HCT116 (cell line): ENCODE measurements around the gene GLTP. TPM values are rescaled to one million over a fixed set of nuclear protein-coding genes. Genes with fewer than 3 reads are reported as not detected.
"Not testable (repeated sequence)": the region's sequence is repeated elsewhere in the genome, so short reads cannot be mapped to it uniquely, and the experiment has no call there.

Experiments
- ATAC-seq: fragments of 200-7000 bp; cut with Tn5 transposase; 2 replicates; pipeline ENCODE4 v1.9.1; 2020; ENCODE audit warnings: mild to moderate bottlenecking, moderate library complexity
- BruUV-seq: library from RNA; stranded (reverse); fragments of 400-500 nt; replicated peaks from 2 replicates; lab custom pipeline; 2021; lab: Mats Ljungman, UMichigan
- CTCF ChIA-PET: fragments of 300-600 bp; sonication (Branson Sonifier 250); formaldehyde crosslinking; loops from one replicate; lab custom pipeline; 2021; ENCODE audit warnings: antibody characterized with exemption; lab: Charles Lee
- POLR2A ChIA-PET: fragments of 300-600, 350-600 bp; sonication (Branson Sonifier 250); formaldehyde crosslinking; loops from one replicate; lab custom pipeline; 2021; ENCODE audit warnings: antibody characterized with exemption; lab: Charles Lee
- RAD21 ChIA-PET, 2 experiments: fragments of 300-600 bp; sonication (Branson Sonifier 250); formaldehyde crosslinking; loops; one replicate each; lab custom pipeline; 2023; ENCODE audit warnings: low total read pairs in 2 of 2; ENCODE audit not compliant: uncharacterized antibody in 2 of 2, unreplicated experiment in 2 of 2, low non-redundant PET in 1 of 2; lab: Charles Lee
- DNase-seq: peaks from one replicate; pipeline ENCODE4 v3.0.0-alpha.2; 2010; ENCODE audit warnings: low read depth, low spot score
- H2AFZ ChIP-seq: fragments of 200-600 bp; shearing (Covaris generic), sonication (generic); 2 replicates; pipeline ENCODE4 v1.6.1; 2017; ENCODE audit warnings: low read depth, mixed run types, mixed read lengths, antibody characterized with exemption, low read length; ENCODE audit not compliant: poor library complexity, severe bottlenecking
- H3K27ac ChIP-seq: 2 replicates; pipeline ENCODE4 v1.5.1; 2012; ENCODE audit warnings: low read depth, low read length
- H3K27me3 ChIP-seq: fragments of 200-600 bp; sonication (generic); 2 replicates; pipeline ENCODE4 v1.6.1; 2016; ENCODE audit warnings: mixed run types, low read length, mixed read lengths; ENCODE audit not compliant: insufficient read depth
- H3K36me3 ChIP-seq, 2 experiments: fragments of 200-500 bp in 1 of 2; fragments of 200-600 bp in 1 of 2; sonication (Bioruptor generic) in 1 of 2; sonication (generic) in 1 of 2; 2 replicates each; pipeline versions ENCODE4 v1.5.1 to v1.6.1; 2014 to 2016; ENCODE audit warnings: low read length in 2 of 2, inconsistent platforms in 1 of 2, mixed read lengths in 1 of 2, mixed run types in 1 of 2; ENCODE audit not compliant: insufficient read depth in 2 of 2, control insufficient read depth in 1 of 2
- H3K4me1 ChIP-seq, 2 experiments: fragments of 200-600 bp in 1 of 2; sonication (generic) in 1 of 2; 2 replicates each; pipeline versions ENCODE4 v1.5.1 to v1.6.1; 2012 to 2017; ENCODE audit warnings: low read length in 2 of 2, inconsistent platforms in 1 of 2, mild to moderate bottlenecking in 1 of 2, mixed read lengths in 1 of 2, mixed run types in 1 of 2, moderate library complexity in 1 of 2; ENCODE audit not compliant: insufficient read depth in 2 of 2, control insufficient read depth in 1 of 2
- H3K4me2 ChIP-seq: fragments of 200-600 bp; sonication (generic); 2 replicates; pipeline ENCODE4 v1.6.1; 2017; ENCODE audit warnings: mixed run types, low read length, mixed read lengths
- H3K4me3 ChIP-seq, 2 experiments: fragments of 200-600 bp in 1 of 2; sonication (generic) in 1 of 2; replicated peaks in 1 of 2; 2 replicates each; pipeline ENCODE4 v1.5.1; 2011 to 2016; ENCODE audit warnings: low read length in 2 of 2, control low read depth in 1 of 2, low read depth in 1 of 2, mild to moderate bottlenecking in 1 of 2, mixed read lengths in 1 of 2, mixed run types in 1 of 2
- H3K79me2 ChIP-seq: fragments of 200-600 bp; sonication (generic); 2 replicates; pipeline ENCODE4 v1.6.1; 2017; ENCODE audit warnings: mild to moderate bottlenecking, mixed run types, low read length, moderate library complexity, mixed read lengths; ENCODE audit not compliant: insufficient read depth
- H3K9ac ChIP-seq: fragments of 200-600 bp; sonication (generic); 2 replicates; pipeline ENCODE4 v1.6.1; 2016; ENCODE audit warnings: low read length, mixed read lengths
- H3K9me2 ChIP-seq: fragments of 200-600 bp; sonication (generic), shearing (Covaris generic); 2 replicates; pipeline ENCODE4 v1.6.1; 2017; ENCODE audit warnings: mixed run types, mild to moderate bottlenecking, moderate library complexity; ENCODE audit not compliant: insufficient read depth
- H3K9me3 ChIP-seq, 2 experiments: fragments of 200-500 bp in 1 of 2; fragments of 200-600 bp in 1 of 2; sonication (Bioruptor generic) in 1 of 2; sonication (generic) in 1 of 2; 2 replicates each; pipeline ENCODE4 v1.6.1; 2014 to 2017; ENCODE audit warnings: low read length in 2 of 2, mixed read lengths in 2 of 2, inconsistent platforms in 1 of 2, low read depth in 1 of 2, mild to moderate bottlenecking in 1 of 2, mixed run types in 1 of 2, moderate library complexity in 1 of 2; ENCODE audit not compliant: control insufficient read depth in 1 of 2, insufficient read depth in 1 of 2
- H4K20me1 ChIP-seq: fragments of 200-600 bp; sonication (generic), shearing (Covaris generic); 2 replicates; pipeline ENCODE4 v1.6.1; 2017; ENCODE audit warnings: mixed run types, mild to moderate bottlenecking, moderate library complexity; ENCODE audit not compliant: insufficient read depth
- CBX3 ChIP-seq: IDR thresholded peaks from 2 replicates; pipeline ENCODE4 v1.6.1; 2012; ENCODE audit warnings: low read depth
- CTCF ChIP-seq, 3 experiments: fragments of 200-600 bp in 1 of 3; sonication (generic) in 1 of 3; IDR thresholded peaks in 2 of 3; conservative IDR thresholded peaks in 1 of 3; 2 replicates each; pipeline ENCODE4 v1.5.1; 2012 to 2017; ENCODE audit warnings: low read depth in 2 of 3, low read length in 2 of 3, antibody characterized with exemption in 1 of 3, borderline replicate concordance in 1 of 3, control low read depth in 1 of 3, mild to moderate bottlenecking in 1 of 3, mixed read lengths in 1 of 3, mixed run types in 1 of 3, moderate library complexity in 1 of 3; ENCODE audit not compliant: insufficient read depth in 1 of 3
- EGR1 ChIP-seq: IDR thresholded peaks from 2 replicates; pipeline ENCODE4 v1.6.1; 2012; ENCODE audit warnings: low read depth
- EZH2phosphoT487 ChIP-seq: fragments of 200-600 bp; IDR thresholded peaks from 2 replicates; pipeline ENCODE4 v1.6.1; 2018; ENCODE audit warnings: antibody characterized with exemption, borderline replicate concordance
- MAX ChIP-seq: IDR thresholded peaks from 2 replicates; pipeline ENCODE4 v1.6.1; 2012
- POLR2AphosphoS5 ChIP-seq: IDR thresholded peaks from 2 replicates; pipeline ENCODE4 v1.6.1; 2011; ENCODE audit warnings: mild to moderate bottlenecking, low read depth, low read length, moderate library complexity
- RAD21 ChIP-seq: IDR thresholded peaks from 2 replicates; pipeline ENCODE4 v1.6.1; 2012; ENCODE audit warnings: low read depth, mild to moderate bottlenecking
- SIN3A ChIP-seq: IDR thresholded peaks from 2 replicates; pipeline ENCODE4 v1.6.1; 2012; ENCODE audit warnings: low read depth
- SP1 ChIP-seq: IDR thresholded peaks from 2 replicates; pipeline ENCODE4 v1.6.1; 2012; ENCODE audit warnings: low read depth
- TCF7L2 ChIP-seq: IDR thresholded peaks from 2 replicates; pipeline ENCODE4 v1.7.0; 2011; ENCODE audit warnings: borderline replicate concordance, inconsistent platforms; ENCODE audit not compliant: insufficient read depth, insufficient read length; ENCODE audit errors: extremely low read depth
- YY1 ChIP-seq: IDR thresholded peaks from 2 replicates; pipeline ENCODE4 v1.6.1; 2011; ENCODE audit warnings: low read length, low read depth, moderate library complexity, mild to moderate bottlenecking; ENCODE audit not compliant: insufficient replicate concordance; ENCODE audit errors: extremely low read depth
- ZBTB33 ChIP-seq: IDR thresholded peaks from 2 replicates; pipeline ENCODE4 v1.6.1; 2011; ENCODE audit warnings: mild to moderate bottlenecking, low read length, moderate library complexity; ENCODE audit not compliant: insufficient replicate concordance; ENCODE audit errors: extremely low read depth
- ZFX ChIP-seq: fragments of 450-650 bp; IDR thresholded peaks from 2 replicates; pipeline ENCODE4 v1.6.1; 2017
- ZNF274 ChIP-seq: fragments of 200-500 bp; sonication (Bioruptor generic); IDR thresholded peaks from 2 replicates; pipeline ENCODE4 v1.6.1; 2014; ENCODE audit warnings: mild to moderate bottlenecking, low read depth, low read length, inconsistent platforms
- intact Hi-C: fragments of 100-400 bp; cut with micrococcal nuclease; formaldehyde crosslinking; loops from 2 replicates; pipeline ENCODE4 v1.10.0; 2022
- total RNA-seq: library from RNA; stranded (reverse); gene quantifications from one replicate; pipeline ENCODE4 v1.2.1, GENCODE V29; 2021; ENCODE audit not compliant: unreplicated experiment

The GLTP gene
- total RNA-seq, 1 experiment from 2014 or later: 26.6 TPM

- peak; percentile 74 for DNase-seq
- Histone ChIP-seq H3K27me3 (no peaks in the 10 kb centered on the region), H3K9me3 (no peaks in the 10 kb centered on the region), H3K79me2 (peaks cover 18% of the 10 kb centered on the region; the same call in 1 of the 2 replicates), H4K20me1 (no peaks in the 10 kb centered on the region), H3K9ac (peak within 1 kb of the TSS; percentile 80), H3K9me2 (no peaks in the 10 kb centered on the region), H3K36me3 (peaks cover 12 to 22% of the 10 kb centered on the region in 2 experiments; a peak in 3 of 4 replicates), H3K4me2 (peak within 1 kb of the TSS; percentile 90), H3K27ac (peak within 1 kb of the TSS; percentile 65), H3K4me3 (peak within 1 kb of the TSS; percentile 76 to 79), H2AFZ (peak within 1 kb of the TSS; percentile 28), H3K4me1 (peaks cover 6 to 25% of the 10 kb centered on the region in 2 experiments; a peak in 3 of 4 replicates)
- ChIA-PET POLR2A (no interaction called here), RAD21 (no interaction called here), CTCF (interaction anchor here (0.8 to 1.7 kb wide), 3 partner anchors 11 to 55 kb away, joined by 3 to 10 read pairs (median 3); no protein-coding TSS in a partner anchor)
- TF ChIP-seq POLR2AphosphoS5: peak; percentile 81
- no peak for TF ChIP-seq EGR1
- TF ChIP-seq YY1: peak; percentile 86
- peak; percentile 84 for TF ChIP-seq ZFX
- peak; percentile 37; the same call in 1 of the 2 replicates for TF ChIP-seq RAD21
- TF ChIP-seq CBX3: peak; percentile 92
- TF ChIP-seq CTCF (IDR thresholded peaks at IDR 0.05 in 2 of 3, conservative IDR thresholded peaks at IDR 0.05 in 1 of 3; ENCODE audit: borderline replicate concordance in 1 of 3, insufficient read depth in 1 of 3, low read depth in 2 of 3, low read length in 2 of 3): peak; percentile 11 to 40 (median 18); a peak in 3 of 6 replicates
- peak; percentile 49 for TF ChIP-seq TCF7L2
- TF ChIP-seq ZNF274: no peak
- TF ChIP-seq ZBTB33: peak; percentile 83
- TF ChIP-seq SIN3A: peak; percentile 89
- TF ChIP-seq EZH2phosphoT487: no peak
- TF ChIP-seq SP1: peak; percentile 62
- peak; percentile 89 for TF ChIP-seq MAX
- BruUV-seq: no TSS peak
- ATAC-seq: peak; percentile 81
- intact Hi-C loops: no loop called here
These were observed 19.7 kb upstream of the GLTP start, which contains the start of gene TCHP for GRCh38 chr12:109899783-109900751. Gene TCHP (plus strand): TSS chr12:109900274. CDS start chr12:109903027, 2,753 bp downstream.

- POLR2A ChIA-PET, H4K20me1 ChIP-seq, intact Hi-C loops, H3K9me3 ChIP-seq, CTCF ChIA-PET, ATAC-seq, H3K27me3 ChIP-seq, H3K9me2 ChIP-seq, BruUV-seq, DNase-seq, RAD21 ChIA-PET: not testable (repeated sequence)
- peaks cover 6 to 25% of the 10 kb centered on the region in 2 experiments; a peak in 3 of 4 replicates for H3K4me1 ChIP-seq
- peak overlapping the region; percentile 80 for H3K9ac ChIP-seq
- H2AFZ ChIP-seq: peak overlapping the region; percentile 28
- peak overlapping the region; percentile 90 for H3K4me2 ChIP-seq
- peak overlapping the region; percentile 76 to 79 for H3K4me3 ChIP-seq
- H3K36me3 ChIP-seq: peaks cover 6 to 15% of the 10 kb centered on the region in 2 experiments; a peak in 3 of 4 replicates
- peak overlapping the region; percentile 65 for H3K27ac ChIP-seq
- H3K79me2 ChIP-seq: peaks cover 18% of the 10 kb centered on the region; the same call in 1 of the 2 replicates
These were observed 19.0 kb upstream of the GLTP start for GRCh38 chr12:109899345-109899744.
